Endothelial cell (in vitro differentiated cells): Measurements from ENCODE around the gene RHOG. TPM values are rescaled to one million over a fixed set of nuclear protein-coding genes. Genes with fewer than 3 reads are reported as not detected.

Experiments used
- DNase-seq: peaks from one replicate; pipeline ENCODE4 v3.0.0; 2021; ENCODE audit warnings: low spot score
- H3K27ac Mint-ChIP-seq: one replicate; pipeline ENCODE4 v1.8.0; 2021; ENCODE audit warnings: mixed read lengths, inconsistent platforms; ENCODE audit not compliant: unreplicated experiment
- H3K27me3 Mint-ChIP-seq: one replicate; pipeline ENCODE4 v1.8.0; 2021; ENCODE audit warnings: mild to moderate bottlenecking, moderate library complexity, mixed read lengths, inconsistent platforms; ENCODE audit not compliant: unreplicated experiment
- H3K36me3 Mint-ChIP-seq: one replicate; pipeline ENCODE4 v1.8.0; 2021; ENCODE audit warnings: mild to moderate bottlenecking, low read depth, mixed read lengths, inconsistent platforms; ENCODE audit not compliant: unreplicated experiment
- H3K4me1 Mint-ChIP-seq: one replicate; pipeline ENCODE4 v1.8.0; 2021; ENCODE audit warnings: mild to moderate bottlenecking, mixed read lengths, inconsistent platforms; ENCODE audit not compliant: unreplicated experiment
- H3K4me3 Mint-ChIP-seq: one replicate; pipeline ENCODE4 v1.8.0; 2021; ENCODE audit warnings: mild to moderate bottlenecking, mixed read lengths, inconsistent platforms; ENCODE audit not compliant: unreplicated experiment
- H3K9me3 Mint-ChIP-seq: one replicate; pipeline ENCODE4 v1.8.0; 2021; ENCODE audit warnings: mixed read lengths, inconsistent platforms; ENCODE audit not compliant: unreplicated experiment
- CTCF ChIP-seq: fragments of 200-600 bp; sonication (generic); IDR thresholded peaks from one replicate; pipeline ENCODE4 v1.5.0; 2021; ENCODE audit warnings: antibody characterized with exemption; ENCODE audit not compliant: unreplicated experiment
- total RNA-seq: library from RNA; stranded (reverse); fragmentation: NEBNext Ultra II Directional; extraction: Animal tissue kit (Norgen Biotek cat#: 25700); gene quantifications from one replicate; pipeline ENCODE4 v1.2.1, GENCODE V29; 2021; ENCODE audit not compliant: unreplicated experiment

Gene RHOG
- total RNA-seq, 1 donor from 2014 or later = 76.5 TPM

- H3K4me1 Mint-ChIP-seq = peaks cover 12% of the 10 kb centered on the region
- H3K36me3 Mint-ChIP-seq = peaks cover 5% of the 10 kb centered on the region
- no peak for DNase-seq
- H3K27me3 Mint-ChIP-seq = peaks cover 2% of the 10 kb centered on the region
- H3K4me3 Mint-ChIP-seq = no peak overlapping the region
- no peak for TF ChIP-seq CTCF
- H3K27ac Mint-ChIP-seq = no peak overlapping the region
- no peaks in the 10 kb centered on the region for H3K9me3 Mint-ChIP-seq
Measured at GRCh38 chr11:3810951-3811350, 29.8 kb downstream of the RHOG start.

- Mint-ChIP-seq H3K4me1 (peaks cover 12% of the 10 kb centered on the region), H3K9me3 (no peaks in the 10 kb centered on the region), H3K36me3 (peaks cover 5% of the 10 kb centered on the region), H3K27me3 (peaks cover 2% of the 10 kb centered on the region), H3K4me3 (no peak overlapping the region), H3K27ac (no peak overlapping the region)
- no peak for TF ChIP-seq CTCF
- no peak for DNase-seq
Measured at GRCh38 chr11:3810446-3810845, 30.3 kb downstream of the RHOG start.

GRCh38 chr11:3809624-3809928 is 31.2 kb downstream of the RHOG start:
- Mint-ChIP-seq H3K4me3 (no peak overlapping the region), H3K36me3 (peaks cover 5% of the 10 kb centered on the region), H3K4me1 (peaks cover 12% of the 10 kb centered on the region), H3K9me3 (no peaks in the 10 kb centered on the region), H3K27ac (no peak overlapping the region), H3K27me3 (peaks cover 2% of the 10 kb centered on the region)
- DNase-seq = no peak
- TF ChIP-seq CTCF = no peak

GRCh38 chr11:3808861-3809623 is 31.7 kb downstream of the RHOG start:
- TF ChIP-seq CTCF = no peak
- Mint-ChIP-seq H3K27me3 (peaks cover 5% of the 10 kb centered on the region), H3K27ac (no peak overlapping the region), H3K9me3 (no peaks in the 10 kb centered on the region), H3K4me1 (peaks cover 17% of the 10 kb centered on the region), H3K36me3 (peaks cover 5% of the 10 kb centered on the region), H3K4me3 (peak overlapping the region; percentile 89)
- no peak for DNase-seq
